ENCODE results near the gene FAM222A. TPM values are rescaled to one million over a fixed set of nuclear protein-coding genes. Genes with fewer than 3 reads are reported as not detected.

Gene FAM222A
- polyA plus RNA-seq, 6 donors from 2014 or later: 0.29 to 0.30 TPM; not detected in 4

DNA sequence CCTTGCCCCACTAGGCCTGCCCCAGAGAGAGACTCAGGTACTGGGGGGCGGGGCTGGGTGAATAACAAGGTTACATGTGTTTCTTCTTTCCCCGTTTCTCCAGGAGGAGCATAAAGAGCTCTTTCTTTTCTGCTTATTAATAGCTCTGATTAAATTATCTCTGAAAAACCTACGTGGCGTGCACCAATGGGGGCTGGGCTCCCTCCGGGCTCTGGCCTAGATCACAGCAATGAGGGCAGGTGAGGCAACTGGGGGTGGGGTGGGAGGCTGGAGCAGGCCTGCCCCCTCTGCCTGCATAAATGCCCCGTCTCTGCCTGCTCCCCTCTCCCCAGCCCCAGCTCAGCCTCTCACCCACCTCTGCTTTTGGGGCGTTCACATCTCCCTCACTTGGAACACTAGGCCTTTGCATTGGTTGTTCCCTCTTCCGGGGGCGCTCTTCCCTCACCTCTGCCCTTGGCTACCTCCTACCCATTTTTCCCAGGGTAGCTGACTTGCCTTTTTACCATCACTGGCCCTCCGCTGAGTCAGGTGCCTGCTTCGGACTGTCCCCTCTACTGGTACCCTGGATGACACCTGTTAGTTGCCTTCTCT is 4.1 kb upstream of the FAM222A start:
- no peaks in the 10 kb centered on the region for H3K4me1 Mint-ChIP-seq
- H3K4me3 Mint-ChIP-seq: no peak overlapping the region
- no peaks in the 10 kb centered on the region for H3K9me3 Mint-ChIP-seq
- H3K36me3 Mint-ChIP-seq: peaks cover 0 to 13% of the 10 kb centered on the region in 2 donors
- H3K27me3 Mint-ChIP-seq: peaks cover 25 to 55% (median 54%) of the 10 kb centered on the region in 3 donors
- DNase-seq (no peak), ATAC-seq (ENCODE audit: low read depth in 2 of 2) (no peak)
- no peak overlapping the region for H3K27ac Mint-ChIP-seq

DNA sequence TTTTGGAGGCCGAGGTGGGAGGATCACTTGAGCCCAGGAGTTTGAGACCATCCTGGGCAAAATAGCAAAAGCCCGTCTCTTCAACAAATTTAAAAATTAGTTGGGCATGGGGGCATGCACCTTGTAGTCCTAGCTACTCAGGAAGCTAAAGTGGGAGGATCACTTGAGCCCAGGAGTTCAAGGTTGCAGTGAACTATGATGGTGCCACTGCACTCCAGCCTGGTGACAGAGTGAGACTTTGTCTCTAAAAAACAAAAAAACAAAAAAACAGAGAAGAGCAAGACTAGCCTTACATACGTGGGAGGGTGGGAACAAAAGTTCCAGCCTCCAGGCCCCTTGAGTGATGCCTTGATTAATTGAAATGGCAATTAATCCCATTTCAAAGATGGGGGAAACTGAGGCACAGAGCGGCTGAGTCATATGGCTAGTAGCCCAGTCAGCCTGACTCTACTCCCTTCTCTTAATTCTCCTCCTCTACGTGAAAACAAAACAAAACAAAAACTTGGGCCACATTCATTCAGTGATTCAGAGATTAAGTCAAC is 3.3 kb upstream of the FAM222A start:
- Mint-ChIP-seq H3K9me3 (no peaks in the 10 kb centered on the region), H3K36me3 (peaks cover 0 to 13% of the 10 kb centered on the region in 2 donors)

DNA sequence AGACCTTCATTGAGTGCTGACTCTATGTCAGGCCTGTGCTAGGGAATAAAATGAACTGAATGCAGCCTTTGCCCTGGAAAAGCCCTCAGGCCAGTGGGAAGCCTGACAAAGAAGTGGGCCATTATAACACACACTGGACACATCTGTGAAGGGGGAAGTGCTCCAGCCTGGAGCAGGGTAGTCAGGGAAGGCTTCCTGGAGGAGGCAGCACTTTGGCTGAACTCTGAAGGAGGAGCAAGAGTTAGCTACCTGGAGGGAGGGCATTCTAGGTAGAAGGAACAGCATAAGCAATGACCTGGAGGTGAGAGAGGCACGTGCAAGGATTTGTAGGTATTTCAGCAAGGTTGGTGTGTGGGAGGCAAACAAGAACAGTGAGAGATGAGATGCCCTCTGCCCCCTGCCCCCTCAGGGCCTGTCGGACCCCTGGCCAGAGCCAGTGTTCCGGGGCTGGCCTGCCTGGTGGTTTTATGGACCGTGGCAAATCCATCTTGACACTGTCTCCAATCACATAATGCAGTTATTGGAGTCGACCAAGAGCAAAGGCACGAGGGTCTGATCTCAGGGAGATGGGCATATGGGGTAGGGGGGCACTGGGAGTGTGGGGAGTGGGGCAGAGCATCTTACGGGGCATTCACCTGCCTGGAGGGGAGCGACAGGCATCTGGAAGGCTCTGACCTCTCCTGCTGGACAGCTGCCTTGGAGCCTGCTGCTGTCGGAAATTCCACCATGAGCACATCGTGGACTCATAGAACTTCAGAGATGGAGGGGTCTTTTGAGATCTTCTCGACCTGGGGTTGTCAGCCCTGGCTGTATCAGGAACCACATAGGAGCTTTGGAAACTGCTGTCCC is 2.7 kb upstream of the FAM222A start:
- peaks cover 21 to 54% (median 48%) of the 10 kb centered on the region in 3 donors for H3K27me3 Mint-ChIP-seq
- H3K36me3 Mint-ChIP-seq: peaks cover 0 to 13% of the 10 kb centered on the region in 2 donors
- H3K4me1 Mint-ChIP-seq: peaks cover 0 to 7% (median 4%) of the 10 kb centered on the region in 3 donors
- H3K9me3 Mint-ChIP-seq: no peaks in the 10 kb centered on the region
- ATAC-seq (ENCODE audit: low read depth in 2 of 2): no peak
- no peak for DNase-seq
- peak overlapping the region in 1 of 6 donors; percentile 65 for H3K27ac Mint-ChIP-seq
- H3K4me3 Mint-ChIP-seq: peak overlapping the region in 1 of 8 donors; percentile 57

More for the DNA sequence above, 3.3 kb upstream of the FAM222A start:
- ATAC-seq (ENCODE audit: low read depth in 2 of 2): no peak
- H3K4me3 Mint-ChIP-seq: no peak overlapping the region
- DNase-seq: no peak
- H3K4me1 Mint-ChIP-seq: peaks cover 0 to 7% (median 4%) of the 10 kb centered on the region in 3 donors
- peaks cover 25 to 51% (median 49%) of the 10 kb centered on the region in 3 donors for H3K27me3 Mint-ChIP-seq
- peak overlapping the region in 1 of 6 donors; percentile 59 for H3K27ac Mint-ChIP-seq

DNA sequence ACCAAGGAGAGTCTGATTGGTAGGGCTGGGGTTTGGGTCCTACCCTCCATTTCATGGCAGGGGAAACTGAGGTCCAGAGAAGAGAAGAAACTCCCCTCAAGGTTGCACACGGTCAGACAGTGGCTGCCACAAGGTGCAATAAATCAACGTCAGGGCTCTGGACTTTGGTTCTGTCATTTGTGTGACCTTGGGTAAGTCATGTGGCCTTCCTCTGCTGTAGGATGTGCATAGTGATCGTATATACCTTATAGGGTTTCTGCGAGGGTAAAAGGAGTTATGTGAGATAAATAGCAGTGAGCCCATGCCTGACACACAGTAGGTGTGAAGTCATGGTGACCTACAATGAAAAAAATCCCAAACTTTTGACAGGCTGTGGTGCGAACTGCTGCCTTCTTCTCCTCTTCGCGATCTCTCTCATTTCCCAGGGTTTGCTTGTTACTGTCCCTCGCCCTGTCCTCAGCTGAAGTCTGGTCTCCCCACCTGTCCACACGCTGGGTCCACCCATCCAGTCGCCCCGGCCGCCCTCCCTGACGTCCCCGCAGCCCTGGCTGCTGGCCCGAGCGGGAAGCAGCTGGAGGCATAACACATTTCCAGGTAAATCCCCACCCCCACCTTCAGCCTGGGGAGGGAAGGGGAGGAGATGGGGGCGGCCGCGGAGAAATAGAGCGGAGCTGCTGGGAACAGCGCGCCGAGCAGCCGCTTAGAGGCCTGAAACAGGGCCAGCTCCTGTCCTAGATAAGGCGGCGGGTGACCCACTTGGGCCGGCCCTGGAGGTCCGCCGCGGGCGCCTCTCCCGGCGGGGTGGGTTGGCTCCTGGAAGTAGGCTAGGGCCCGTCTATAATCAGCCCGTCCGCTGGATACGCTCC is 1.8 kb upstream of the FAM222A start:
- H3K4me1 Mint-ChIP-seq: peaks cover 0 to 7% (median 4%) of the 10 kb centered on the region in 3 donors
- no peak for ATAC-seq (ENCODE audit: low read depth in 2 of 2)
- DNase-seq: no peak
- H3K36me3 Mint-ChIP-seq: peaks cover 0 to 13% of the 10 kb centered on the region in 2 donors
- no peaks in the 10 kb centered on the region for H3K9me3 Mint-ChIP-seq
- H3K27me3 Mint-ChIP-seq: peaks cover 15 to 62% (median 40%) of the 10 kb centered on the region in 3 donors
- H3K27ac Mint-ChIP-seq: no peak overlapping the region
- H3K4me3 Mint-ChIP-seq: peak overlapping the region in 2 of 8 donors; percentile 16 to 78

DNA sequence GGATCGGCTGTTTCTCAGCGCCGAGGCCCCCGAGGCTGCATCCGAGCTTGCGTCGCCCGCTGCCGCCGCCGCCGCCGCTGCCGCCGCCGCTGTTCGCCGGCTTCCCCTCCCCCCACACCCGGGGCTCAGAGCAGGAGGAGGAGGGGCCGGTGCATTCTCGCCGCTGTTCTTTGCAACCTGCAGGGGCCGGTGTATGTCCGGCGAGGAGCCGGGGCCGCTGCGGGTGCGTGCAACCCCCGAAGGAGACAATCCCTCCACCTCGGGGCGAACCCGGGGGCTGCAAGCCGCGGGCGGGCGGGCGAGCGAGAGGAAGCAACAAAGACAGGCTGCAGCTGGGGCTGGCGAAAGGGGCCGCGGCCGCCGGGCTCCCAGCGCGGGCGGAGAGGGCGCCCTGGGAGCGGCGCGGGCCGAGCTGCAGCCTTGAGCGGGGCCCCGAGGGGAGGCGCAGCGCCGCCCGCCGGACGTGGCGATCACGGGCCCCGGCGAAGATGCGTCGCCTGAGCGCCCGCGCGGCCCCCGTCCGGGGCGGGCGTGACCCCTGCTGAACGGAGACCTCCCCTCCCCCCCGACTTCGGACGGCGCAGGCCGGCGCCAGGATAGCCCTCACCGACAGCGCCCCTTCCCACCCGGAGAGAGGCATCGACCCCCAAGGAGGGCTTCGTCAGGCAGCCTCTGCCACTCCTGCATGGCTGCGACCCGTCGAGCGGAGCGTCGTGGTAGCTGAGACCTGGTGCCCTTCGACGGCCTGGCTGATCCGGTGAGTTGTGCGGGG is 702 bp downstream of the FAM222A start:
- Mint-ChIP-seq H3K4me1 (peaks cover 0 to 7% (median 4%) of the 10 kb centered on the region in 3 donors), H3K9me3 (no peaks in the 10 kb centered on the region), H3K27ac (peak overlapping the region in 1 of 6 donors; percentile 47), H3K27me3 (peaks cover 27 to 68% (median 40%) of the 10 kb centered on the region in 3 donors), H3K36me3 (peaks cover 0 to 13% of the 10 kb centered on the region in 2 donors), H3K4me3 (peak overlapping the region; percentile 73 to 89 (median 81))
- DNase-seq (peak; percentile 67), ATAC-seq (ENCODE audit: low read depth in 2 of 2) (peak; percentile 17 to 19)

DNA sequence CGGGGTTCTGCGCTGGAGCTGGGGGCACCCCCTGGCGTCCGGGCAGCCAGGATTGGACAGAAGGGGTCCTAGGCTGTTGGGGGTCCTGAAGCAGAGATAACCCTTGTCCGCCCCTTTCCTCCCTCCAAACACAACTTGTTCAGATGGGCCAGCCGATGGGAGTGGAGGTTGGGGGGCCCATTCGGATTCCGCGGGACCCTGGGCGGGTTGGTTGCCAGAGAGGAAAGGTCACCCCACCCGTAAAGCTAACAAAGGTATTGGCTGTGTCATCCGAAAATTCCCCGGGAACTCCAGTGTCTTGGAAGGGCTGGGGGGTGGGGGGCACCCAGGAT is 1.3 kb downstream of the FAM222A start:
- Mint-ChIP-seq H3K4me1 (peaks cover 0 to 7% (median 4%) of the 10 kb centered on the region in 3 donors), H3K27ac (peak overlapping the region in 4 of 6 donors; percentile 45 to 83 (median 62)), H3K27me3 (peaks cover 27 to 68% (median 40%) of the 10 kb centered on the region in 3 donors), H3K4me3 (peak overlapping the region in 7 of 8 donors; percentile 56 to 87 (median 73)), H3K9me3 (no peaks in the 10 kb centered on the region), H3K36me3 (peaks cover 0 to 10% of the 10 kb centered on the region in 2 donors)
- DNase-seq: no peak
- no peak for ATAC-seq (ENCODE audit: low read depth in 2 of 2)

DNA sequence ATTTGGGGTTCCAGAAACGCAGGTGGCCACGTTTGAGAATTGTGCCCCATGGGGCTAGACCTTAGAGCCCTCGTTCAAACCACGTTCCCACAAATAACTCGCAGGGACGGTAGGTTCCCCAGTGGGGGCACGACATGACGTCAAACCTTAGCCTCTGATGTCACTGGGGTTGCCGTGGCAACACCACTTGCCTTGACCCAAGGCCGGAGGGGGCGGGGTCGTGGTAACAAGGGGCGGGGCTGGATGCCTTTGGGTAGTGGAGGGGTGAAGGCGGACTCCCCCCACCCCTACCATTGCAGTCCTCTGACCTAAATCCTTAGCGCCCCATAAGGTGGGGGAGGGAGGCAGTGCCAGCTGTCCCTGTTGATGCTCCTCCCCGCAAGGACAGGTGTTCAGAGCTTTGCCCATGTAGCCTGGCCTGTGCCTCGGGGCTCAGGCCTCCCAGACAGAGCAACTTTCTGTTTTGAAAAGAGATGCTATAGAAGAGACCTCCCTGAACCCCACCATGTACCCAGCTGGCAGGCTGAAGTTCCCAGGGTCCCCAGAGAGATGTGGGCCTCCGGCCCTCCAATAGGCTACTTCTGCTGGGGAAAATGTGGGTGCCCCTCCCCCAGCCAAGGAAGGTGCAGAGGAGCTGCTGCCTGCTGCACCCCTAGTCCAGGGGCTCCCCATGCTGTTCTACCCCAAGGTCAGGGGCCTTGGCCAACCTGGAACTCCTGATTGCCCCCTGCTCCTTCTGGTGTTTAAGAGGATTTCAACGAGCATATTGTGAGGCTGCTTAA is 1.9 kb downstream of the FAM222A start:
- peaks cover 22 to 64% (median 34%) of the 10 kb centered on the region in 3 donors for H3K27me3 Mint-ChIP-seq
- peak overlapping the region in 4 of 6 donors; percentile 45 to 83 (median 62) for H3K27ac Mint-ChIP-seq
- H3K4me3 Mint-ChIP-seq: peak overlapping the region; percentile 56 to 87 (median 72)
- H3K4me1 Mint-ChIP-seq: peaks cover 0 to 7% (median 4%) of the 10 kb centered on the region in 3 donors
- H3K36me3 Mint-ChIP-seq: peaks cover 0 to 6% of the 10 kb centered on the region in 2 donors
- no peaks in the 10 kb centered on the region for H3K9me3 Mint-ChIP-seq
- peak; percentile 40 for DNase-seq
- peak in 1 of 2 donors; percentile 1 for ATAC-seq (ENCODE audit: low read depth in 2 of 2)

DNA sequence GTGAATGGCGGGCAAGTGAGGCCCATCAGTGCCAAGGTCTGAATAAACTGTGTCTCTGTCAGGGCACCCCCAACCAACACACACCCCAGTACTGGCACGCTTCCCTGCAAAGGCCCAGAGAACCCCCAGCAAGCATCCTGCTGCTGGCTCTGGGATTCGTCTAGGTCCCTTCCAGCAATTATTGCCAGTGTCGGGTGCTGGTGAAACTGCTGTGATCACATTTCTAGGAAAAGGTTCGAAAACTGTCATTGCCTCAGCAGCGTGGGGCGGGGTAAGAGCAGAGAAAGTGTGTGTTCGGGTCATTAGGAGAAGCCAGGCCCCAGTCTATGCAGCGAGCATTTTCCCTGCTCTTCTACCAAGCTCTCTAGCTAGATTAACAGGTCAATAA is 2.5 kb downstream of the FAM222A start:
- Mint-ChIP-seq H3K27ac (no peak overlapping the region), H3K36me3 (peaks cover 0 to under 1% of the 10 kb centered on the region in 2 donors), H3K4me3 (peak overlapping the region in 6 of 8 donors; percentile 14 to 79 (median 72)), H3K27me3 (peaks cover 19 to 61% (median 28%) of the 10 kb centered on the region in 3 donors), H3K4me1 (peaks cover 0 to 7% (median 4%) of the 10 kb centered on the region in 3 donors), H3K9me3 (no peaks in the 10 kb centered on the region)
- DNase-seq (no peak), ATAC-seq (ENCODE audit: low read depth in 2 of 2) (no peak)

DNA sequence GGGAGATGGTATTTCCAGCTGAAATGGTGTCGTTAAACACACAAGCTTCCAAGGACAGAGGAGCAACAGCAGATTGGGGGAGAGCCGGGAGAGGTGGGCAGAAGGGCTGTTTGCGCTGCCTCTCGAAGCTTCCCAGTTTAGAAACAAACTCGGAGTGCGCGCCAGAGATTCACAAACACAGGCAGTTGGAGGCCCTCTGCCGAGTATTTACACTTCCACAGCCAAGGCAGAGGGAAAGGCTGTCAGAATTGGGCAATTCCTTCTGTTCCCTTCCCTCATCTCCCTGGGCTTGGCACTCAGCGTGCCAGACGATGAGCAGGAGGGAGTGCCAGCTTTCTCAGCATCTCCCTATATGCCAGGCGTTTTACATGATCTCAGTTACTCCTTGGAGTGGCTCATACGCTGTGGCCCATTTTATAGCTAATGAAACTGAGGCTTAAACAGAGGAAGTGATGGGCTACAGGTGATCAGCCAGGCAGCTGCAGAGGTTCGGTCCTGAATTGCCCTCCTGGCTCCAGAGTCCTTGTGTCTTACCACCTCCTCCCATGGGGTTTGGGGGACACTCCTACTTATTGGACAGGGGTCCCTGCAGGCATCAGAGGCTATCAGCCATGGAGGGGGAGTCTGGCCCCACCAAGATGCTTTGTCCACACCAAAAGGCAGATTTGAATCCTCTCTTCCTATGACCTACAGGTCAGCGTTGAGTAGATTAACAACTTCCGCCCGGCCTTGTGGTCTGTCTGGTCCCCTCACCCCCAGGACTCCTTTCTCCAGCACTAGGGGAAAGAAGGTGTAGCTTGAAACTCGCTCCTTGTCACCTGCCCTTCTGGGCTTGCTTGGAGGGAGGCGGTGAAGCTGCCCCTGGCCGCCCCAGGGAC is 3.1 kb downstream of the FAM222A start:
- ATAC-seq (ENCODE audit: low read depth in 2 of 2): no peak
- H3K27me3 Mint-ChIP-seq: peaks cover 19 to 54% (median 22%) of the 10 kb centered on the region in 3 donors
- peaks cover 0 to 7% (median 4%) of the 10 kb centered on the region in 3 donors for H3K4me1 Mint-ChIP-seq
- H3K27ac Mint-ChIP-seq: peak overlapping the region in 1 of 6 donors; percentile 52
- H3K9me3 Mint-ChIP-seq: no peaks in the 10 kb centered on the region
- no peak for DNase-seq
- peak overlapping the region in 2 of 8 donors; percentile 12 to 79 for H3K4me3 Mint-ChIP-seq
- H3K36me3 Mint-ChIP-seq: no peaks in the 10 kb centered on the region

DNA sequence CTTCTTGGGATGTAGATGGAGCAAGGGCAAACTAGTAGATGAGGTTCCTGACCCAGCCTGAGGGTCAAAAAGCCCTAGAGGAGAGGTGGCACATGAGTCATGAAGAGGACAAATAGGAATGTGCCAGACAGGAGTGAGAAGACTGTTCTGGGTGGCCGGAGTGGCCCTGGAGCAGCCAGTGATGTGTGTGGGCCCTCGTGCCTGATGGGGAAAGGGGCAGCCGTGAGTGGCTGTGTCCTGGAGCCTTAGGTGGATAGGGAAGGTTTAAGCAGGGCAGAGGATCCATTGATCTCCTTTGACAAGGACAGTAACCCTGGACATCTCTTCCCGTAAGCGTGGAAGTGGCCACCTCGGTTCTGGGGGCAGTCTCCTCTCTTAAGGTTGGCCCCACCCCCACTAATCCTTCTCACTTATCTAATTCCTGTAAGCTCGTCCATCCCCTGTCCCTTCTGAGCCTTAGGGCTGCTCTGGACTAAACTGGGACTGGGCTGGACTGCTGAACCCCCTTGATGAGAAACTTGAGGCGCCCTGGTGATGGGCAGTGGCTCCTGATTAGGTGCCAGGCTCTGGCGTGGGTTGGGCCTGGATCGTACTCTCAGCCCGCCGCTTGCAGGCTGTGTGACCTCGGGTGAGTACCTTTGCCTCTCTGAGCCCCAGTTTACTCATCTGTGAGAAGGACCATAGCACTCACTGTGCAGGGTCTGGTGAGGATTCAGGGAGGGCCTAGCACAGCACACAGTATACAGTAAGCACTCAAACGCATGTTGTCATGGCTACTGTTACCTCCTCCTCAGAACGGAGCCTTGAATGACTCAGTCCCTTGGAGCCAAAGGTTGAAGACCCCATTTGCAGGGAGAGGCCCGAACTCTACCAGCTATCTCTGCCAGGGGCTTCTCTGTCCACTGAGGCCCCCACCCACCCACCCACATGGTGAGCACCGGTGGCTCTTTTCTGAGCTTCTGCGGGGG is 4.0 kb downstream of the FAM222A start:
- Mint-ChIP-seq H3K27ac (no peak overlapping the region), H3K4me3 (peak overlapping the region in 2 of 8 donors; percentile 12 to 49), H3K4me1 (peaks cover 0 to 7% (median 4%) of the 10 kb centered on the region in 3 donors), H3K9me3 (no peaks in the 10 kb centered on the region), H3K36me3 (no peaks in the 10 kb centered on the region), H3K27me3 (peaks cover 19 to 46% (median 20%) of the 10 kb centered on the region in 3 donors)
- ATAC-seq (ENCODE audit: low read depth in 2 of 2): no peak
- DNase-seq: no peak
